ENCODE data around the gene PAXX. TPM values are rescaled to one million over a fixed set of nuclear protein-coding genes. Genes with fewer than 3 reads are reported as not detected.

Gene PAXX
- total RNA-seq, 1 experiment from 2014 or later = 113 TPM

DNA sequence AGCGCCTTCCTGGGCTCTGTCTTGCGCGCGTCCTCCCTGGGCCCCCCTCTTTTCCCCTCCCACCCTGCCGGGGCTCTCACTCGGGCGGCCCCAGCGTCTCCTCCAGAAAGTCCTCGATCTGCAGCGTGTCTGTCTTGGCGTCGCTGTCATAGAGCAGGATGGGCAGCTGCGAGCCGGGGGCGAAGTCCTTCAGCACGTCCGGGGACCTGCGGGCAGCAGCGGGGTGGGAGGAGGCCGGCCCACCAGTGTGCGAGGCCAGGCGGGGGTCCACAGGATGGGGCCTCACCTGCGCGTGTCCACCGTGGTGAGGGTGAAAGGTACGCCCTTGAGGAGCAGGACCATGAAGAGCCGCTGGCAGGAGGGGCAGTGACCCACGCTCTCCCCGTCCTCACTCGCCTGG, 3.1 kb downstream of the PAXX start:
- Histone ChIP-seq H3K36me3 (ENCODE audit: low read depth, low read length) (no peaks in the 10 kb centered on the region; the same call in 1 of the 2 replicates), H3K27me3 (ENCODE audit: low read length) (no peaks in the 10 kb centered on the region), H3K4me3 (ENCODE audit: low read length) (no peak overlapping the region), H3K27ac (ENCODE audit: low read length) (no peak overlapping the region), H3K9me2 (replicated peaks; ENCODE audit: low read length) (no peaks in the 10 kb centered on the region), H3K4me2 (ENCODE audit: low read length) (no peak overlapping the region), H3F3A (ENCODE audit: low read length, unreplicated experiment) (no peaks in the 10 kb centered on the region), H3K9me3 (ENCODE audit: low read length) (no peaks in the 10 kb centered on the region), H3K9ac (ENCODE audit: low read length) (no peak overlapping the region), H2AFZ (ENCODE audit: low read length) (no peak overlapping the region), H4K20me1 (ENCODE audit: low read length) (no peaks in the 10 kb centered on the region), H3K4me1 (ENCODE audit: insufficient read depth, low read length) (peaks cover 27% of the 10 kb centered on the region), H3K79me2 (ENCODE audit: low read length) (peaks cover 16% of the 10 kb centered on the region)
- no peak for DNase-seq
- intact Hi-C loops (cut with micrococcal nuclease) = loop anchor here (10.0 kb wide), 1 partner anchor 151 kb away; the partner anchor contains the start of genes AJM1 and PHPT1
- no TSS peak for BruUV-seq (replicated peaks)
- ChIA-PET CTCF (interaction anchor here (0.7 to 1.4 kb wide), 3 partner anchors 39 to 47 kb away, joined by 3 to 9 read pairs (median 3); no protein-coding TSS in a partner anchor), POLR2A (ENCODE audit: unreplicated experiment) (no interaction called here)
- TF ChIP-seq, protein P1, sequence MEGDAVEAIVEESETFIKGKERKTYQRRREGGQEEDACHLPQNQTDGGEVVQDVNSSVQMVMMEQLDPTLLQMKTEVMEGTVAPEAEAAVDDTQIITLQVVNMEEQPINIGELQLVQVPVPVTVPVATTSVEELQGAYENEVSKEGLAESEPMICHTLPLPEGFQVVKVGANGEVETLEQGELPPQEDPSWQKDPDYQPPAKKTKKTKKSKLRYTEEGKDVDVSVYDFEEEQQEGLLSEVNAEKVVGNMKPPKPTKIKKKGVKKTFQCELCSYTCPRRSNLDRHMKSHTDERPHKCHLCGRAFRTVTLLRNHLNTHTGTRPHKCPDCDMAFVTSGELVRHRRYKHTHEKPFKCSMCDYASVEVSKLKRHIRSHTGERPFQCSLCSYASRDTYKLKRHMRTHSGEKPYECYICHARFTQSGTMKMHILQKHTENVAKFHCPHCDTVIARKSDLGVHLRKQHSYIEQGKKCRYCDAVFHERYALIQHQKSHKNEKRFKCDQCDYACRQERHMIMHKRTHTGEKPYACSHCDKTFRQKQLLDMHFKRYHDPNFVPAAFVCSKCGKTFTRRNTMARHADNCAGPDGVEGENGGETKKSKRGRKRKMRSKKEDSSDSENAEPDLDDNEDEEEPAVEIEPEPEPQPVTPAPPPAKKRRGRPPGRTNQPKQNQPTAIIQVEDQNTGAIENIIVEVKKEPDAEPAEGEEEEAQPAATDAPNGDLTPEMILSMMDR (conservative IDR thresholded peaks at IDR 0.05; ENCODE audit: low read depth, low read length) = no peak
- TF ChIP-seq EZH2phosphoT487 (IDR thresholded peaks at IDR 0.05; ENCODE audit: borderline replicate concordance, low read length) (no peak), EZH2 (IDR thresholded peaks at IDR 0.05; ENCODE audit: low read length, unreplicated experiment) (no peak)
- ATAC-seq = no peak

DNA sequence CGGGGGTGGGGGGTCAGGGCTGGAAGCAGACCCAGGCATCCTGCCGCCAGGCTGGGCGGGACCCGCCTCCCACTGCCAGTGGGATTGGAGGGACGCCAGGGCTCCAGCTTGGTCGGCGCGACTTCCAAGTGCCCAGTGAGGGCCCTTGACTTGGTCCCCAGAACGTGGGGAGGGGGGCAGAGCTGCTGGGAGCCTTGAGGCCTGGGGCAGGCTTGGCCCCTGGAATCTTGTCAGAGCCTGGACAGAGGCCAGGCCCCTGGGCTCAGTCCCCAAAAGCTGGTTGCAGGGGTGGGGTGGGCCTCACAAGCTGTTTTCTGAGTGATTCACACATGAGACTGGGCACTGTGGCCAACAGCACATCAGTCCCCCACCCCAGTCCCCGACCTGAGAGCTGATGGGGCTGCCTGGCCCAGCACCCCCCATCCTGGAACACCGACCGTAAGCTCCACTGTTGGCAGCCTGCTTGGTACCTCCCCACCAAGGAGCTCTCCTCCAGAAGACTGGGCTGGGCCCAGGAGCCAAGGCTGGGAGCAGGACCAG, 3.6 kb downstream of the PAXX start:
- ChIA-PET POLR2A (ENCODE audit: unreplicated experiment) (no interaction called here), CTCF (interaction anchor here (0.7 to 1.4 kb wide), 5 partner anchors 34 to 52 kb away, joined by 3 to 9 read pairs (median 3); partner anchors contain the start of gene FBXW5)
- Histone ChIP-seq H3K9me3 (ENCODE audit: low read length) (no peaks in the 10 kb centered on the region), H3K79me2 (ENCODE audit: low read length) (peaks cover 16% of the 10 kb centered on the region), H2AFZ (ENCODE audit: low read length) (no peak overlapping the region), H3K9ac (ENCODE audit: low read length) (no peak overlapping the region), H3K4me2 (ENCODE audit: low read length) (peak overlapping the region; percentile 77), H4K20me1 (ENCODE audit: low read length) (no peaks in the 10 kb centered on the region), H3K27me3 (ENCODE audit: low read length) (no peaks in the 10 kb centered on the region), H3K9me2 (replicated peaks; ENCODE audit: low read length) (no peaks in the 10 kb centered on the region), H3K4me3 (ENCODE audit: low read length) (peak overlapping the region; percentile 58), H3K27ac (ENCODE audit: low read length) (no peak overlapping the region), H3K4me1 (ENCODE audit: insufficient read depth, low read length) (peaks cover 27% of the 10 kb centered on the region), H3K36me3 (ENCODE audit: low read depth, low read length) (no peaks in the 10 kb centered on the region; the same call in 1 of the 2 replicates), H3F3A (ENCODE audit: low read length, unreplicated experiment) (no peaks in the 10 kb centered on the region)
- DNase-seq (no peak), ATAC-seq (peak; percentile 4; the same call in 1 of the 2 replicates)
- no TSS peak for BruUV-seq (replicated peaks)
- TF ChIP-seq EZH2phosphoT487 (IDR thresholded peaks at IDR 0.05; ENCODE audit: borderline replicate concordance, low read length) = no peak
- no peak for TF ChIP-seq EZH2 (IDR thresholded peaks at IDR 0.05; ENCODE audit: low read length, unreplicated experiment)
- TF ChIP-seq, protein P1 (conservative IDR thresholded peaks at IDR 0.05; ENCODE audit: low read depth, low read length) = no peak
- intact Hi-C loops (cut with micrococcal nuclease) = loop anchor here (10.0 kb wide), 1 partner anchor 151 kb away; the partner anchor contains the start of genes AJM1 and PHPT1
